Endometrial microvascular endothelial cells (primary cell): Measurements from ENCODE around the gene KIF6. TPM values are rescaled to one million over a fixed set of nuclear protein-coding genes. Genes with fewer than 3 reads are reported as not detected.
"Not testable (repeated sequence)": the region's sequence is repeated elsewhere in the genome, so short reads cannot be mapped to it uniquely, and the experiment has no call there.

Experiments used
- in situ Hi-C: cut with HindIII; loops from 2 replicates; pipeline ENCODE4 v1.10.0; 2017; ENCODE audit warnings: low sequenced_read_pairs, low pct_unique_long_range_greater_than_20kb; ENCODE audit errors: inconsistent ontology term
- total RNA-seq: library from RNA; depleted of rRNA; stranded (reverse); fragments of >200 nt; gene quantifications from one replicate; pipeline ENCODE4 v1.2.3, GENCODE V29; 2015; ENCODE audit errors: inconsistent ontology term

Gene KIF6
- total RNA-seq, 1 donor from 2014 or later, result not detected

DNA sequence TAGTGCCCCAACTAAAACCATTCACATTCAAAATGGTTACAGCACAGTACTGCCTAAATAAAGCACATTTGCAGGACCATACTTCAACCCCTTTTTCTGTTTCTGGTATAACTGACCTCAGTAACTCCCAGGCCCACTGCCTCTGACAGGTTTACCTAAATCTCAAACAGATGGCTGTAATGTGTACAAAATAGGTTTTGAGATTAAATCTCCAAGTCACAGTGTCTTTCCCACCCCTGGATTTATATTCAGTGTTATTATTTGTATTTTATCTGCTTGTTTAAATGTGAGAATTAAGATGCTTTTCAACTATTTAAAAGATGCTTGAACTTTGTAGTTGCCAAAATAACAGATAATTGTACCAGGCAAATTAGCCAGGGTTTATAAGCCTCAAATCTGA, 4.7 kb upstream of the KIF6 start:
- in situ Hi-C loops, result no loop called here

- in situ Hi-C loops, result no loop called here
These were observed 407 bp upstream of the KIF6 start for GRCh38 chr6:39725632-39725997.

GRCh38 chr6:39723350-39723749, 1.9 kb downstream of the KIF6 start:
- in situ Hi-C loops, result not testable (repeated sequence)

GRCh38 chr6:39714802-39715201, 10.4 kb downstream of the KIF6 start:
- in situ Hi-C loops, result no loop called here

DNA sequence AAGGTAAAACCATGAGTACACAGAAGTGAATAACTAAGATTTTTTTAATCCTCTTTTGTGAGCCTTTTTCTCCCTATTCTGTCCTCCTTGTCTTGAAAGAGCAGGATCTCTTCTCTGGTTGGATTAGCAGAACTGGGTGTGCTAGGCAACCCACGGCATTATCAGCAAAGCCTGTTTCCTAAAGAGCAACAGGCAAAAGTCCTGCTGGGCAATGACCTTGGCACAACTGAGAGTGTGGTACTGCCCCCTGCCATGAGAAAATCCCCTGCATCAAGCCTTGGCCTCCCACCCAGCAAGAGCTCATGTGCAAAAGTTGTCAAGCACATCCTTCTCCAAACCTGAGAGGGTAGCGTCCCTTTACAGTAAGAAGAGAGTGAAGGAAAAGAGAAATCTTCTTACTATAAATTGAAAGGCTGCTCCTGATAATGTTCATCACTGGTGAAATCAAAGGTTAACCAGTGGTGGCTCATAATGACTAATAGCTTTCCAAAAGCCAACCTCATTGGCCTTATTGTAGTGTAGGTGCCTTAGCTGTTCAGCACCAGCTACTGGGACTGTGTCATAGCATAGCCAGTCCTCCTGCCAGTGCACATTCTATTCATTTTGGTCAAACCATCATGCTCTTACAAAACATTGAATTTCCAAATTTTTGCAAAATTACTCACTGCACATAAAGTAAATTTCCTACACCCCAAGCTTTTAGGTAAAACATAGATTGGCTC, 17.1 kb downstream of the KIF6 start:
- in situ Hi-C loops, result no loop called here

DNA sequence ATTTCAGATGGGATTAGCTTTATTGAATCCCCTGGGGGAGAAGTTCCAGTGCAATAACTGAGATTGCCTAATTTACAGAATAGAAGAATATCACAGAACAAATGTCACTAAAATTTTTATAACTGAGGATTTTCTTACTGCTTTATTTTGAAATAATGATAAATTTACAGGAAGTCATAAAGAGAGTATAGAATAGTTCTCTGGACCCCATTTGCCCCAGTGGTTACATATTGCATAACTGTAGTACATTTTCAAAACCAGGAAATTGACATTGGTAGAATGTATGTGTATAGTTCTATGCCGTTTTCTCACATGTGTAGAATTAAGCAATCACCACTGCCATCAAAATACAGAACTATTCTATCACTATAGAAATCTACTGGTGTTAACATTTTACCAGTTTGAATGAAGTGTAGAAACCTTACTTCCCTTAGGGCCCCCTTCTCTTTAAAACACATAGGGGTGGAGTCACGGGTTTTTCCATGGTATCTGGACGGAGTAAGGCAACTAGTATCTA, 18.3 kb downstream of the KIF6 start:
- in situ Hi-C loops, result no loop called here

GRCh38 chr6:39702265-39702664, 22.9 kb downstream of the KIF6 start:
- in situ Hi-C loops, result no loop called here

GRCh38 chr6:39700362-39700761, 24.8 kb downstream of the KIF6 start:
- in situ Hi-C loops, result no loop called here

DNA sequence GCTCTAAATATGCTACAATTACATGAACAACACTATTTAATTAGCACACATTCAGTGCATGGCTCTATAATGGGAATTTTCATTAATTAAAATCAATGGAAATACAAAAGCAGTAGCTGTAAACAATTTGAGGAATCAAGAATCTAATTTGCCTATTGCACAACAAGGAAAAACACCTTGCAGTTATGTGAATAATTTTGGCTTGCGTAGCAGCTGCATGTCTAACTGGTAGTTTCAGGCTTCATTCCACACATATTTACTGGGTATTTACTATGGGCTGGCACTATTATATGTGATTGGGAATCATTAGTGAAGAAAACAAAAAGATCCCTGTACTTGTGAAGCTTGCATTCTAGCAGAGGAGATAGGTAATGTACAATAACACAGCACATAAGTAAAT, 26.4 kb downstream of the KIF6 start:
- in situ Hi-C loops, result no loop called here

GRCh38 chr6:39696986-39697788, 28.0 kb downstream of the KIF6 start:
- in situ Hi-C loops, result no loop called here

- in situ Hi-C loops, result no loop called here
These were observed 29.8 kb downstream of the KIF6 start for GRCh38 chr6:39695447-39695846.

GRCh38 chr6:39693206-39693605, 32.0 kb downstream of the KIF6 start:
- in situ Hi-C loops, result no loop called here

- in situ Hi-C loops, result no loop called here
These were observed 36.7 kb downstream of the KIF6 start for GRCh38 chr6:39688494-39688893.

DNA sequence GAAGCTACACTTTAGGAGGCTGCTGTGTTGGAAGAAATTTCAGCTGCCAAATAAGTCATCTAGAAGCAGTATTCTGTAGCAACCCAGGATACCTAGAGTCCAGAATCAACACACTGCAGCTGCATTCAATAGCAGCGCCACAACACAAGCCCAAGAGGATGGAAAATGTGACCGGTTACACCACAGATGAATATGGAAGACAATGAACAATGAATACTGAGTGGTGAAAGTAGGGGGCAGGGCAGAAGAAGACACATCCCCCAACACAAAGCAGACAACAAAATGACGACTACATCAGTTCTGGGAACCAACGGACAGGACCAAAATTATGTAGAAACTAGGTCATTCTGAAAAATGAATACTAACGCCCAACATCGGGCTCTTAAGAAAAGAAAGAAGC, 38.2 kb downstream of the KIF6 start:
- in situ Hi-C loops, result no loop called here

DNA sequence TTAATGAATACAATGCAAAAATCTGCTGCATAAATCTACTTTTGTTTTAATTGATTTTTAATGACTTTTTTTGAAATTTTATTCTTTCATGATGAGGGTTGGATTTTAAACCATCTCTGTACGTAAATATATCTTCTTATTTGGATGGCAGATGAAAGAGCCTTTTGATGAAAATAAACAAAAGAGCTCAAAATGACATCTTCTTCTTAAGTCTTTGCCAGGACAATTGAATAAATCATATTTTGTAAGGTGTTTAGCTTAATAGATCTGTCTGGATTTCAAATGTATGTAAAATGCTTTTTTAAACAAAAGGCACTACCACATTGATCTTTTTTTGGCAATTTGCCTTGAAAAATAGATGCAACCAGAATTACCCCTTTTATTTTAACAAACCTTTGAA, 39.3 kb downstream of the KIF6 start:
- in situ Hi-C loops, result no loop called here

DNA sequence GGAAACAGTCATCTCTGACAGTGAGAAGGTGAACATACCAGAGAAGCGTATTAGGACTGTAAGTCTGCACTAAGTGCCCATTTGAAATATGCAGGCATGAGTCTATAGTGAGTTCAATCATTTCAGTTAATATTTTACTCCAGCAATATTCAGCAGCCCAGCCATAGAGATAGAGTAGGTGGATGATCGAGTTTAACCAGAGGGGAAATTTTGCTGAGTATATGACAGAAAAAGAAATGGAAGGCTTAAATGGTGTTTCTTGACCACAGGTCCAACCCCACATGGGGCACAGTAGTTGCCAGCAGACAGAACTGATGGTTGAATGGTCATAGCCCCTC, 39.8 kb downstream of the KIF6 start:
- in situ Hi-C loops, result no loop called here

DNA sequence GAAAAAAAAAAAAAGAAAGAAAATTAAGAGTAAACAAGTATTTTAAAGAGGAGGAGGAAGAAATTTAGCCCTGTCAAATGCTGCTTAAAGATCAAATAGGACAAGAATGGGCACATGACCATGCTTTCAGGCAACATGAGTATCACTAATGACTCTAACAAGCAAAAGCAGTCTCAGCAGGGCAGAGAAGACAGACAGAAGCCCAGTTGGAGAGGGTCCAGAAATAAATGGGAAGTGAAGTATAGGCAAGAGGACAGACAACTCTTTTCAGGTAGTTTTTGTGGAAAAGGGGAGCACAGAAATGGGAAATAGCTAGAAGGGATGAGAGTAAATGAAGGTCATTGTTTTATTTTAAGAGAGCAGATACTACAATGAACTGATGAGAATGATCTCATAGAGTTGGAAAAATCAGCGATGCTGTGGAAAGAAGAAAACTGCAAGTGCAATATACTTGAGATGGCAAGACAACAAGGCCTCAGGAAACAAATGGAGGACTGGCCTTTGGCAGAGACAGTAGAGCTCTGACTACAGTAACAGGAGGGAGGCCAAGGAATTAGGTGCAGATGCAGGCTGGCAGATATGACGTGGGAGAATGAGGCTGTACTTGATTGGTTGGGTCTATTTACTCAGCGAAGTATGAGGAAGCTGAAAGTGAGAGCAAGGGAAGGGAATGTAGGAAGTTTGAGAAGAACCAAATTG, 40.3 kb downstream of the KIF6 start:
- in situ Hi-C loops, result no loop called here

- in situ Hi-C loops, result no loop called here
These were observed 43.5 kb downstream of the KIF6 start for GRCh38 chr6:39681674-39682121.

DNA sequence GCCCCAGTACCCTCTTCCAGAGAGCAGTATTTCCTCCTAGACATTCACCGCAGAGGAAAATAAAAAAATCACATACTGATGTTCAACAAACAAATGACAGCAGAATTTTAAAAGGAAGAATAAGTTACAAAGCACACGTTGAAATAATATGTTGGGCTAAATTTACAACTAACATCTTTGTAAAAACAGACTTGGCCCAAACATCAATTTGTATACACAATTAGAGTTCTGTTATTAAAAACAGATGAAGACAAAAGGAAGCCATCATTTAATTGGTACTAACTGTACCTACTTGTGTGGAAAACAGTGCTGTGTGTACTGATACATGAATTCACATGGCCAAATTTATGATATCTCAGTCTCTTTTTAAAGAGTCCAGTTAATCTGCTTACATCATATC, 46.3 kb downstream of the KIF6 start:
- in situ Hi-C loops, result no loop called here

DNA sequence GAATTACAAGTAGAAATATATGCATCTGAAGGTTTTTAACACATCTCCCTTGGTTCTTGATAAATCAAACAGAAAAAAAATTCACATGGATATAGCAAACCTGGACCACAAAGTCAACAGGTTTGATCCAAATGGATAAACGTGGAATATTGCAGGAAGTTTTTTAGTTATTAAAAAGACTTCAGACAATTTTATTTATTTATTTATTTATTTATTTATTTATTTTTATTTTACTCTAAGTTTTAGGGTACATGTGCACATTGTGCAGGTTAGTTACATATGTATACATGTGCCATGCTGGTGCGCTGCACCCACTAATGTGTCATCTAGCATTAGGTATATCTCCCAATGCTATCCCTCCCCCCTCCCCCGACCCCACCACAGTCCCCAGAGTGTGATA, 47.9 kb downstream of the KIF6 start:
- in situ Hi-C loops, result not testable (repeated sequence)
